Measurements from ENCODE around the gene TMBIM4. TPM values are rescaled to one million over a fixed set of nuclear protein-coding genes. Genes with fewer than 3 reads are reported as not detected.
A peak's percentile ranks its signal among the peaks of the same experiment; 100 is the strongest.

TMBIM4 gene
- total RNA-seq, 1 experiment from 2014 or later: 36.3 TPM

DNA sequence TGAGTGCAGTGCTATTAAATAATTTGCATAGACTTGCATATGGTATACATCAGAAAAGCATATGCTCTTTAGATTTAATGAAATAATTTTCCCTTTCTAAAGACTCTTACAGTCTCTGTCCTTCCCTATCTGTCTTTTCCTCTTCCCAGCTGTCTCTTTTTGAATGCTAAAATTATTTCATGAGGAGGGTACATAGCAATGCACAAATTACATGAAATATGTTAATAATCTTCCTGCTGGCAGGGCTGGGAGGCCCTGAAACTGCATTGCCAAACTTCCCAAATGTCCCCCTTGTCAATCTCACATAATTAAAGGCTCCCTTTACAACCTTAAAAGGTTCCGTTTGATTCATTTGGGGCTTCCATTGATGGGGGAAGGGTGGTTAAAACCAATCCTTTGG lies 61.4 kb downstream of the TMBIM4 start:
- Histone ChIP-seq H3K27me3 (ENCODE audit: low read length) (no peaks in the 10 kb centered on the region), H3K9ac (ENCODE audit: low read length) (no peak overlapping the region), H2AFZ (ENCODE audit: low read length) (no peak overlapping the region), H3K27ac (ENCODE audit: low read length) (no peak overlapping the region), H3K9me3 (ENCODE audit: low read length) (no peaks in the 10 kb centered on the region), H4K20me1 (ENCODE audit: low read length) (no peaks in the 10 kb centered on the region), H3K4me1 (ENCODE audit: insufficient read depth, low read length) (peaks cover 4% of the 10 kb centered on the region; the same call in 1 of the 2 replicates), H3K79me2 (ENCODE audit: low read length) (no peaks in the 10 kb centered on the region), H3K9me2 (replicated peaks; ENCODE audit: low read length) (0 out of 2 replicates have a peak, but pooled peaks cover 3% of the 10 kb centered on the region), H3K36me3 (ENCODE audit: low read depth, low read length) (no peaks in the 10 kb centered on the region), H3K4me3 (ENCODE audit: low read length) (no peak overlapping the region), H3K4me2 (ENCODE audit: low read length) (no peak overlapping the region), H3F3A (ENCODE audit: low read length, unreplicated experiment) (no peaks in the 10 kb centered on the region)
- CTCF ChIA-PET: interaction anchor here (0.6 kb wide), 1 partner anchor 873 kb away, joined by 4 read pairs; no protein-coding TSS in a partner anchor
- BruUV-seq (replicated peaks): no TSS peak
- DNase-seq (no peak), ATAC-seq (no peak)
- TF ChIP-seq EZH2 (IDR thresholded peaks at IDR 0.05; ENCODE audit: low read length, unreplicated experiment) (no peak), EZH2phosphoT487 (IDR thresholded peaks at IDR 0.05; ENCODE audit: borderline replicate concordance, low read length) (no peak)
- TF ChIP-seq, protein P1, sequence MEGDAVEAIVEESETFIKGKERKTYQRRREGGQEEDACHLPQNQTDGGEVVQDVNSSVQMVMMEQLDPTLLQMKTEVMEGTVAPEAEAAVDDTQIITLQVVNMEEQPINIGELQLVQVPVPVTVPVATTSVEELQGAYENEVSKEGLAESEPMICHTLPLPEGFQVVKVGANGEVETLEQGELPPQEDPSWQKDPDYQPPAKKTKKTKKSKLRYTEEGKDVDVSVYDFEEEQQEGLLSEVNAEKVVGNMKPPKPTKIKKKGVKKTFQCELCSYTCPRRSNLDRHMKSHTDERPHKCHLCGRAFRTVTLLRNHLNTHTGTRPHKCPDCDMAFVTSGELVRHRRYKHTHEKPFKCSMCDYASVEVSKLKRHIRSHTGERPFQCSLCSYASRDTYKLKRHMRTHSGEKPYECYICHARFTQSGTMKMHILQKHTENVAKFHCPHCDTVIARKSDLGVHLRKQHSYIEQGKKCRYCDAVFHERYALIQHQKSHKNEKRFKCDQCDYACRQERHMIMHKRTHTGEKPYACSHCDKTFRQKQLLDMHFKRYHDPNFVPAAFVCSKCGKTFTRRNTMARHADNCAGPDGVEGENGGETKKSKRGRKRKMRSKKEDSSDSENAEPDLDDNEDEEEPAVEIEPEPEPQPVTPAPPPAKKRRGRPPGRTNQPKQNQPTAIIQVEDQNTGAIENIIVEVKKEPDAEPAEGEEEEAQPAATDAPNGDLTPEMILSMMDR (conservative IDR thresholded peaks at IDR 0.05; ENCODE audit: low read depth, low read length): no peak
- intact Hi-C loops (cut with micrococcal nuclease): no loop called here
- POLR2A ChIA-PET (ENCODE audit: unreplicated experiment): no interaction called here

- H2AFZ ChIP-seq (ENCODE audit: low read length): peak overlapping the region; percentile 81
- H4K20me1 ChIP-seq (ENCODE audit: low read length): no peaks in the 10 kb centered on the region
- no peaks in the 10 kb centered on the region for H3K79me2 ChIP-seq (ENCODE audit: low read length)
- BruUV-seq (replicated peaks): no TSS peak
- no peak overlapping the region for H3K27ac ChIP-seq (ENCODE audit: low read length)
- POLR2A ChIA-PET (ENCODE audit: unreplicated experiment): no interaction called here
- TF ChIP-seq EZH2 (IDR thresholded peaks at IDR 0.05; ENCODE audit: low read length, unreplicated experiment): no peak
- TF ChIP-seq, protein P1 (conservative IDR thresholded peaks at IDR 0.05; ENCODE audit: low read depth, low read length): peak; percentile 83
- H3K27me3 ChIP-seq (ENCODE audit: low read length): no peaks in the 10 kb centered on the region
- CTCF ChIA-PET: interaction anchor here (0.5 to 0.7 kb wide), 3 partner anchors 38 to 827 kb away, joined by 3 to 6 read pairs (median 3); no protein-coding TSS in a partner anchor
- H3K9me3 ChIP-seq (ENCODE audit: low read length): no peaks in the 10 kb centered on the region
- H3K9me2 ChIP-seq (replicated peaks; ENCODE audit: low read length): 0 out of 2 replicates have a peak, but pooled peaks cover 3% of the 10 kb centered on the region
- no peaks in the 10 kb centered on the region for H3F3A ChIP-seq (ENCODE audit: low read length, unreplicated experiment)
- ATAC-seq: peak; percentile 99
- H3K9ac ChIP-seq (ENCODE audit: low read length): 0 out of 2 replicates have a peak overlapping the region, but pooled peaks have one; percentile 20
- peak overlapping the region; percentile 47 for H3K4me2 ChIP-seq (ENCODE audit: low read length)
- H3K4me1 ChIP-seq (ENCODE audit: insufficient read depth, low read length): peaks cover 4% of the 10 kb centered on the region; the same call in 1 of the 2 replicates
- no peaks in the 10 kb centered on the region for H3K36me3 ChIP-seq (ENCODE audit: low read depth, low read length)
- peak; percentile 100 for DNase-seq
- intact Hi-C loops (cut with micrococcal nuclease): loop anchor here (1.0 to 2.0 kb wide), 2 partner anchors 801 to 1217 kb away; no protein-coding TSS in a partner anchor
- H3K4me3 ChIP-seq (ENCODE audit: low read length): peak overlapping the region; percentile 10; the same call in 1 of the 2 replicates
Measured at GRCh38 chr12:66107451-66107915, 62.3 kb downstream of the TMBIM4 start.

Data from PC-3 (cell line).